ENCODE results near the gene CIZ1.

CIZ1 gene

DNA sequence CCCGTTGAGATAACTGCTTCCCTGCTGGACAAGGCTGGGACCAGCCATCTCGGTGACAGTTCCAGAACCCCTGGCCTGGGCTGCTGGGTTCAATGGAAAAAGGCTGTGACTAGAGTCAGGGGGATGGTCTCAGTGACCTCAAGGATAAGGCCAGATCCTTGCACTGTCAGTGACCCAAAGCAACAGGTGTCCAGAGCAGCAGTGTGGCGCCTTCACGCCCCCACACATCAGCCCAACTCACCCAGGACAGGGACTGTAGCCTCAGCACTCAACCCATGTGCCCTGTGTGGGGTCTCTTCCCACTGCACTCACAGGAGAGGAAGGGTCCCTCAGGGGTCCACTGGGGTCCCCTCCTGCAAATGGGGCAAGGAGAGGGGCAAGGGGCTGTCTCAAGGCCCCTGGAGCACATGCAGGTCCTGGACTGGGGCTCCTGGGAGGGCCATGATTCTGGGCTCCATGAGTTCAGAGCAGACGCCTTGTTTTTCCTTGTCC is 42.8 kb downstream of the CIZ1 start:
- H3K9me3 Mint-ChIP-seq: no peaks in the 10 kb centered on the region
- ATAC-seq (replicated peaks): no peak
- H3K27me3 Mint-ChIP-seq: no peaks in the 10 kb centered on the region
- no peak overlapping the region for H3K4me3 Mint-ChIP-seq
- no peaks in the 10 kb centered on the region for H3K36me3 Mint-ChIP-seq (ENCODE audit: insufficient read depth)
- peaks cover 4 to 6% of the 10 kb centered on the region in 2 donors for H3K4me1 Mint-ChIP-seq (ENCODE audit: low read depth in 2 of 2)
- DNase-seq: no peak
- no peak overlapping the region for H3K27ac Mint-ChIP-seq

DNA sequence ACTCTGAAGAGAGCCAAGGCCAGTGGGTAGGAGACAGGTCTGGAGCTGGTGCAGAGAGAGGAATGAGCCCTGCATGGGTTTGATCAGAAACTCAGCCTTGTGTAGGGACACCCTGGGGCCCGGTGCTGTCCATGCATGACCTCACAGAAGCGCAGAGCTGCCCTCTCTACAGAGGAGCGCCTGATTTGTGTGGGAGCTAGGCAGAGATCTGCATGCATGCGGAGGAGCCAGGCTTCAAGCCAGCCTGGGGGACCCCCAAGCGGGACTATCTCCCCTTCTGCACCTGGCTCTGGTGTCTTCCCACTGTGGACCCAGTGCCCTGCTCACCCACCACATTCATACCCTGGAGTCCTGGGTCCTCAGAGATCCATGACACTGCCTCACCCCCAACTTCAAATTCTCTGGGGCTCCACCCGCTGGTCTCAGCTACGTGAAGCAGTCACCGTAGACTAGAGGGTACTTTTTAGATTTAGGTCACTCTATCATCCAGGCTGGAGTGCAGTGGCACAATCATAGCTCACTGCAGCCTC is 44.7 kb downstream of the CIZ1 start:
- ATAC-seq (replicated peaks) (no peak), DNase-seq (no peak)
- peaks cover 8 to 9% of the 10 kb centered on the region in 2 donors for H3K4me1 Mint-ChIP-seq (ENCODE audit: low read depth in 2 of 2)
- no peaks in the 10 kb centered on the region for H3K36me3 Mint-ChIP-seq (ENCODE audit: insufficient read depth)
- no peaks in the 10 kb centered on the region for H3K9me3 Mint-ChIP-seq
- no peak overlapping the region for H3K4me3 Mint-ChIP-seq
- H3K27me3 Mint-ChIP-seq: no peaks in the 10 kb centered on the region
- no peak overlapping the region for H3K27ac Mint-ChIP-seq

DNA sequence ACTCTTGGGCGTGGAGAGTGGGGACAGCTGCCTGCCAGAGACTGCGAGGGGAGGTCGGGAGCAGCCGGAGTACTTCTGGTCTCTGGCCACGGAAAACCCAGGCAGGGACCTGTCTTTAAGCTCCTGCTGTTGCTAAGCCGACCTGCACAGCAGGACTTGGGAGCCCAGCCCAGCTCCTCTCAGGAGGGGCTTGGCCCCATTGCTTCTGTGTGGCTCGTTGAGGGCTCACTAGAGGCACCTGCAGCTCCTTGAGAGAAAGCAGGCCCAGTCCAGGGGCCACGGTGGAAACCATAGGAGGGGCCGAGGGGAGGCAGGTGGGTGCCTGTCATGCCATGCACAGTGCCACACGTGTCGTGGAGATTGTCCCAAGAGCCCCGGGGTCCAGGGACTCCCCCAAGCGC is 45.4 kb downstream of the CIZ1 start:
- no peak for ATAC-seq (replicated peaks)
- no peaks in the 10 kb centered on the region for H3K27me3 Mint-ChIP-seq
- peaks cover 8 to 9% of the 10 kb centered on the region in 2 donors for H3K4me1 Mint-ChIP-seq (ENCODE audit: low read depth in 2 of 2)
- no peaks in the 10 kb centered on the region for H3K9me3 Mint-ChIP-seq
- no peak overlapping the region for H3K4me3 Mint-ChIP-seq
- no peak overlapping the region for H3K27ac Mint-ChIP-seq
- DNase-seq: no peak
- H3K36me3 Mint-ChIP-seq (ENCODE audit: insufficient read depth): no peaks in the 10 kb centered on the region

DNA sequence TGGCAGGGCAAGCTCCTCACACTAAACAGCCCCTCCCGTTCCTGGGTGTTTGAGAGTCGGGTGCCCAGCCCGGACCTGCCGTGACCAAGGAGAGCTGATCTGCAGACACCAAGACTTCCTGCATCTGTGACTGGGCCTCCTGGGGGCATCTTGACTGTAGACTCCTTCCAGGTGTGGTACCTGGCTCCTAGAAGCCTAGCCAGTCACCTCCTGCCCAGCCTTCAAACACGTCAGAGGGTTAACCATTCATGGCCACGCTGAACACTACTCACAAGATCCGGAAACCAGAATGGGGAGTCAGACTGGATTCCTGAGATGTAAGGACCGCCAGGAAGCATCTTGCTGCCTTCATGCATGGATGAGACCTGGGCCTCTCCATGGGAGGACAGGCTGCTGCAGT is 45.8 kb downstream of the CIZ1 start:
- no peaks in the 10 kb centered on the region for H3K27me3 Mint-ChIP-seq
- ATAC-seq (replicated peaks): no peak
- no peak overlapping the region for H3K27ac Mint-ChIP-seq
- no peak for DNase-seq
- no peaks in the 10 kb centered on the region for H3K36me3 Mint-ChIP-seq (ENCODE audit: insufficient read depth)
- H3K4me3 Mint-ChIP-seq: no peak overlapping the region
- H3K4me1 Mint-ChIP-seq (ENCODE audit: low read depth in 2 of 2): peaks cover 4 to 6% of the 10 kb centered on the region in 2 donors
- H3K9me3 Mint-ChIP-seq: no peaks in the 10 kb centered on the region

GRCh38 chr9:128144239-128145181 is 46.9 kb downstream of the CIZ1 start:
- Mint-ChIP-seq H3K27me3 (no peaks in the 10 kb centered on the region), H3K9me3 (no peaks in the 10 kb centered on the region), H3K4me1 (ENCODE audit: low read depth in 2 of 2) (peaks cover 3 to 4% of the 10 kb centered on the region in 2 donors), H3K36me3 (ENCODE audit: insufficient read depth) (no peaks in the 10 kb centered on the region), H3K4me3 (no peak overlapping the region), H3K27ac (no peak overlapping the region)
- ATAC-seq (replicated peaks): no peak
- no peak for DNase-seq

DNA sequence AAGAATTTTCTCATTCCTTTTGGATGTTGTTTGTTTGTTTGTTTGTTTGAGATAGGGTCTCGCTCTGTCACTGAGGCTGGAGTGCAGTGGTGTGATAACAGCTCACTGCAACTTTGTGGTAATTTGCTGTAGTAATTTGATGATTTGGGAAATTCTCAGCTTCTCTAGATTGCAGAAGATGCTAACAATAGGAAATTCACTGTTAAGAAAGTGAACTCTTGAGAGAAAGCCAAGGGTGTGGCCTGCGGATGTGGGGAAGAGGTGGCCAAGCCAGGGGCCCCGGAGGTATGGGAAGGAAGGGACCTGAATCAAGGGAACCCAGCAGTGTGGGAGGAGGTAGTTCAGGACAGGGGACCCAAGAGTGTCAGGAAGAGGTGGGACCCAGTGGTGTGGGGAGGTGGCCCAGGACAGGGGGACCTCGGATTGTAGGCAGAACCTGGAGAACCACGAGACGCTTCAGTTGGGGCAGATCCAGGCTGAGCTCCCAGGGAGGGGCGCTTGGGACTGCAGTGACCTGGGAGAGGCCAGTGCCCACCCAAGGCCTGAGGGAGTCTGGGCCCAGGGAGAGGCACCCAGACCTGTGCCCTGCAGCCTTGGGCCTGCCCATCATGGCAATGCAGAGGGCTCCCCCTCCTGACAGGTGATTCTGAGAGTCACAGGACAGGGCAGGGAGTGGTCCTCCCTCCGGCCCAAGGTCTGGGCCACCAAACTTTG is 47.7 kb downstream of the CIZ1 start:
- Mint-ChIP-seq H3K4me3 (no peak overlapping the region), H3K36me3 (ENCODE audit: insufficient read depth) (no peaks in the 10 kb centered on the region), H3K9me3 (no peaks in the 10 kb centered on the region), H3K27me3 (no peaks in the 10 kb centered on the region), H3K4me1 (ENCODE audit: low read depth in 2 of 2) (peaks cover 3 to 4% of the 10 kb centered on the region in 2 donors), H3K27ac (peak overlapping the region in 1 of 2 donors; percentile 34)
- DNase-seq: no peak
- no peak for ATAC-seq (replicated peaks)

DNA sequence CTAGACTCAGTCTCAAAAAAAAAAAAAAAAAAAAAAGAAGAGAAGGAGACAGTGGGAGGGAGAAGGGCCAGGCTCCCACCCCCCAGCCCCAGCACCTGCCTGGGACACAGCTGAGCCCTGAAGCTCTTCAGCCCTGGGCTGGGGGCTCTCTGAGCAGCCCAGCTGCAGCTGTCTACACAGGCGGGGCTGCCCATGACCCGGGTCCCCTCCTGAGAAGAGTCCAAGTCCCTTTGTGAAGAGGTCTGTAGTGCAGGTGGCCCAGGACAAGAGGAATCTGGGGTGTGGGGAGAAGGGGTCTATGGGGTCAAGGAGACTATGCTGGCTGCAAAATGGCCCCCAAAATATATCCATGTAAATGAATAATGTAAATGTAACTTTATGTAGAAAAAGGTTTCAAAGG is 48.8 kb downstream of the CIZ1 start:
- H3K36me3 Mint-ChIP-seq (ENCODE audit: insufficient read depth): no peaks in the 10 kb centered on the region

DNA sequence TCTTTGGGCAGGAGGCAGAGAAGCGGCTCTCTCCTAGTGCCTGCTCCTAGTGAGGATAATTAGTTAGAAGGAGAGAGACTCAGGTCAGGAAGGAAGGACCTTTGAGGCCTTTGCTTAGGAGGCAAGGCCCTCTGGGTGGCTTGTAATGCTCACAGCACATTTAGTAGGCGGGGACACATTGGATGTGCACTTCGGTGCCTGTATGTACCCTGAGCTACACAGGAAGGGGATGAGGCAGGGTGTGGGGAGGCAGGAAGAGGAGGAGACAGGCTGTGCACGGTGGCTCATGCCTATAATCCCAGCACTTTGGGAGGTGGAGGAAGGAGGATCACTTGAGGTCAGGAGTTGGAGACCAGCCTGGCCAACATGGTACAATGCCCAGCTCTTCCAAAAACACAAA is 49.3 kb downstream of the CIZ1 start:
- Mint-ChIP-seq H3K9me3 (no peaks in the 10 kb centered on the region), H3K4me3 (no peak overlapping the region), H3K4me1 (ENCODE audit: low read depth in 2 of 2) (peaks cover 3 to 4% of the 10 kb centered on the region in 2 donors), H3K36me3 (ENCODE audit: insufficient read depth) (no peaks in the 10 kb centered on the region), H3K27me3 (no peaks in the 10 kb centered on the region), H3K27ac (peak overlapping the region in 1 of 2 donors; percentile 12)
- DNase-seq (no peak), ATAC-seq (replicated peaks) (no peak)

More for the DNA sequence above, 48.8 kb downstream of the CIZ1 start:
- Mint-ChIP-seq H3K27ac (no peak overlapping the region), H3K27me3 (no peaks in the 10 kb centered on the region), H3K4me3 (no peak overlapping the region), H3K4me1 (ENCODE audit: low read depth in 2 of 2) (peaks cover 3 to 4% of the 10 kb centered on the region in 2 donors), H3K9me3 (no peaks in the 10 kb centered on the region)
- DNase-seq (no peak), ATAC-seq (replicated peaks) (no peak)

- Mint-ChIP-seq H3K36me3 (ENCODE audit: insufficient read depth) (no peaks in the 10 kb centered on the region), H3K4me3 (no peak overlapping the region), H3K4me1 (ENCODE audit: low read depth in 2 of 2) (peaks cover 3 to 4% of the 10 kb centered on the region in 2 donors), H3K27ac (peak overlapping the region in 1 of 2 donors; percentile 12), H3K9me3 (no peaks in the 10 kb centered on the region), H3K27me3 (no peaks in the 10 kb centered on the region)
- DNase-seq: no peak
- no peak for ATAC-seq (replicated peaks)
These were observed 49.8 kb downstream of the CIZ1 start for GRCh38 chr9:128141604-128142003.

GRCh38 chr9:128139621-128140020 is 51.8 kb downstream of the CIZ1 start:
- H3K27ac Mint-ChIP-seq: no peak overlapping the region
- ATAC-seq (replicated peaks): no peak

GRCh38 chr9:128138001-128138400 is 53.4 kb downstream of the CIZ1 start:
- no peak overlapping the region for H3K4me3 Mint-ChIP-seq
- ATAC-seq (replicated peaks) (no peak), DNase-seq (no peak)
- H3K4me1 Mint-ChIP-seq (ENCODE audit: low read depth in 2 of 2): peaks cover 6 to 8% of the 10 kb centered on the region in 2 donors
- peaks cover 5 to 17% of the 10 kb centered on the region in 2 donors for H3K27me3 Mint-ChIP-seq
- peaks cover 3% of the 10 kb centered on the region for H3K36me3 Mint-ChIP-seq (ENCODE audit: insufficient read depth)
- H3K27ac Mint-ChIP-seq: no peak overlapping the region
- H3K9me3 Mint-ChIP-seq: no peaks in the 10 kb centered on the region

More at GRCh38 chr9:128139621-128140020, 51.8 kb downstream of the CIZ1 start:
- H3K9me3 Mint-ChIP-seq: no peaks in the 10 kb centered on the region
- H3K27me3 Mint-ChIP-seq: peaks cover 0 to 8% of the 10 kb centered on the region in 2 donors
- H3K4me3 Mint-ChIP-seq: no peak overlapping the region
- H3K36me3 Mint-ChIP-seq (ENCODE audit: insufficient read depth): no peaks in the 10 kb centered on the region
- DNase-seq: no peak
- H3K4me1 Mint-ChIP-seq (ENCODE audit: low read depth in 2 of 2): peaks cover 6 to 8% of the 10 kb centered on the region in 2 donors

- Mint-ChIP-seq H3K36me3 (ENCODE audit: insufficient read depth) (peaks cover 3% of the 10 kb centered on the region), H3K9me3 (no peaks in the 10 kb centered on the region), H3K4me3 (no peak overlapping the region), H3K4me1 (ENCODE audit: low read depth in 2 of 2) (peaks cover 5 to 7% of the 10 kb centered on the region in 2 donors), H3K27me3 (peaks cover 11 to 25% of the 10 kb centered on the region in 2 donors), H3K27ac (peak overlapping the region in 1 of 2 donors; percentile 61)
- no peak for ATAC-seq (replicated peaks)
- DNase-seq: no peak
These were observed 54.3 kb downstream of the CIZ1 start for GRCh38 chr9:128136816-128137793.

All from effector memory CD8-positive, alpha-beta T cell (primary cell).